ENCODE measurements around the gene CFAP43. TPM values are rescaled to one million over a fixed set of nuclear protein-coding genes. Genes with fewer than 3 reads are reported as not detected.

CFAP43 gene
- total and polyA plus RNA-seq, 2 experiments from 2014 or later: 0.57 to 0.83 TPM

DNA sequence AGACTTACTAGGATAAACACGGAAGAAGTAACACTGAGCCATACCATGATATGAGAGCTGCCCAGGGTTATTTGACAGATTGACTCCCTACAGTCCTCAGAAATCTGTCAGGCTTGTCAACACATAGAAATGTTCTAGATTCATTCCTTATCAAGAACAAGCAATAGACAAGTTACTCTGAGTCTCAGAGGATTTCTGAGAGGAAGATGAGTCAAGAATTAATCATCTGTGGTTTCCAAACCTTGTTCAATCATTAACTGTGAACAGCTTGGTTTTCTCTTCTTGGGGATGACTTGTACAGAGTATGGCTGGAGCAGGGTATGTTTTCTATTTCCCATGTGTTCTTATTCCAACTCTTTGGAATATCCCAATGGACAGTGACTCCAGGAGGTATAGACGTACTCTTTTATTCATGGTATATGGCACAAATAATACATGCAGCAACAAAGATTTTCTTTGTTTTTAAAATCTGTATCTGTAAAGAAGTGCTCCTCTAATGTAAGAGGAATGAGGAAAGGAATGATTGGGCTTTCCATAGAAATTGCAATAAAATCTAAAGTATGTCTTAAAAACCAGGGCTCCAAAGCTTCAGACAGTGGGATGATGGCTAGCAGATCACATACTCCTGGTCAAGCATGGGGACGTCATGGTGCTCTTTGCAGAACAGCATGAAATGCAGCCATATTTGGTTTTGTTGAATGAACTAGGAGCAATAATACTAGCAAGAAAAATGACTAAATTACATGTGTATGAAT, 122.1 kb downstream of the CFAP43 start:
- H3K4me3 ChIP-seq: no peak overlapping the region
- WGBS (ENCODE audit: low lambda C conversion rate, missing lambda C conversion rate): 61% methylated on average over 3 of the region's 3 CpGs
- H4K20me1 ChIP-seq (ENCODE audit: insufficient read depth, poor library complexity, severe bottlenecking): no peaks in the 10 kb centered on the region
- peak; percentile 26 for DNase-seq (ENCODE audit: low spot score)
- no peaks in the 10 kb centered on the region for H3K36me3 ChIP-seq (replicated peaks; ENCODE audit: insufficient read depth, low read depth)
- H2AFZ ChIP-seq: no peak overlapping the region
- H3K4me2 ChIP-seq: peak overlapping the region; percentile 14
- H3K27me3 ChIP-seq: no peaks in the 10 kb centered on the region
- H3K79me2 ChIP-seq: no peaks in the 10 kb centered on the region
- no peaks in the 10 kb centered on the region for H3K4me1 ChIP-seq (ENCODE audit: insufficient read depth)
- TF ChIP-seq EZH2phosphoT487 (IDR thresholded peaks at IDR 0.05; ENCODE audit: low read depth, severe bottlenecking, unreplicated experiment) (no peak), EZH2 (IDR thresholded peaks at IDR 0.05; ENCODE audit: borderline replicate concordance) (no peak)
- TF ChIP-seq, protein P1, sequence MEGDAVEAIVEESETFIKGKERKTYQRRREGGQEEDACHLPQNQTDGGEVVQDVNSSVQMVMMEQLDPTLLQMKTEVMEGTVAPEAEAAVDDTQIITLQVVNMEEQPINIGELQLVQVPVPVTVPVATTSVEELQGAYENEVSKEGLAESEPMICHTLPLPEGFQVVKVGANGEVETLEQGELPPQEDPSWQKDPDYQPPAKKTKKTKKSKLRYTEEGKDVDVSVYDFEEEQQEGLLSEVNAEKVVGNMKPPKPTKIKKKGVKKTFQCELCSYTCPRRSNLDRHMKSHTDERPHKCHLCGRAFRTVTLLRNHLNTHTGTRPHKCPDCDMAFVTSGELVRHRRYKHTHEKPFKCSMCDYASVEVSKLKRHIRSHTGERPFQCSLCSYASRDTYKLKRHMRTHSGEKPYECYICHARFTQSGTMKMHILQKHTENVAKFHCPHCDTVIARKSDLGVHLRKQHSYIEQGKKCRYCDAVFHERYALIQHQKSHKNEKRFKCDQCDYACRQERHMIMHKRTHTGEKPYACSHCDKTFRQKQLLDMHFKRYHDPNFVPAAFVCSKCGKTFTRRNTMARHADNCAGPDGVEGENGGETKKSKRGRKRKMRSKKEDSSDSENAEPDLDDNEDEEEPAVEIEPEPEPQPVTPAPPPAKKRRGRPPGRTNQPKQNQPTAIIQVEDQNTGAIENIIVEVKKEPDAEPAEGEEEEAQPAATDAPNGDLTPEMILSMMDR (IDR thresholded peaks at IDR 0.05; ENCODE audit: poor library complexity): no peak
- no peaks in the 10 kb centered on the region for H3K9me3 ChIP-seq (ENCODE audit: low read depth)
- no peaks in the 10 kb centered on the region for H3K9me2 ChIP-seq (replicated peaks; ENCODE audit: insufficient read depth)
- H3K27ac ChIP-seq: peak overlapping the region; percentile 7

DNA sequence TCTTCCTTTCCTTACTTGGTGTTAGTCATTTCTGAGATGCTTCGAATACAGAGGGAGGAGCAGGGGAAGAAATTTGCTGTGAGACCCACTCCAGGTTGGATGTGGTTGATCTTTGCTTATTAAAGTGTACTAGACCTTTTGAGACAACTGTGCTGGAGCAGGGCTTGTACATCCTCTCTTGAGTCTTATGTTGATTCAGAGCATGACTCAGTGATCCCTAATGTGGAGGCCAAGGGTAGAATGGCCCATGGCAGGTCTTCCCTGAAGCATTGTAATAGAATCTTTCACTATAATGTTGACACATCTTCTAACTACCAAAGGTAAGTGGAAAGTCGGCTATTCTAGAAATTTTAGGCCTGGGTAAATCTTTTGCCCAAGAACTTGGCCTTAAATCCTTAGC, 127.2 kb downstream of the CFAP43 start:
- H3K79me2 ChIP-seq: no peaks in the 10 kb centered on the region
- H3K27ac ChIP-seq: no peak overlapping the region
- no peak overlapping the region for H3K4me3 ChIP-seq
- DNase-seq (ENCODE audit: low spot score): no peak
- TF ChIP-seq, protein P1 (IDR thresholded peaks at IDR 0.05; ENCODE audit: poor library complexity): no peak
- TF ChIP-seq EZH2 (IDR thresholded peaks at IDR 0.05; ENCODE audit: borderline replicate concordance) (no peak), EZH2phosphoT487 (IDR thresholded peaks at IDR 0.05; ENCODE audit: low read depth, severe bottlenecking, unreplicated experiment) (no peak)
- H3K4me2 ChIP-seq: no peak overlapping the region
- no peaks in the 10 kb centered on the region for H3K9me2 ChIP-seq (replicated peaks; ENCODE audit: insufficient read depth)
- WGBS (ENCODE audit: low lambda C conversion rate, missing lambda C conversion rate): 62% methylated on average over 2 of the region's 2 CpGs
- H3K27me3 ChIP-seq: no peaks in the 10 kb centered on the region
- H3K36me3 ChIP-seq (replicated peaks; ENCODE audit: insufficient read depth, low read depth): no peaks in the 10 kb centered on the region
- no peaks in the 10 kb centered on the region for H3K9me3 ChIP-seq (ENCODE audit: low read depth)
- no peaks in the 10 kb centered on the region for H4K20me1 ChIP-seq (ENCODE audit: insufficient read depth, poor library complexity, severe bottlenecking)
- no peak overlapping the region for H2AFZ ChIP-seq
- no peaks in the 10 kb centered on the region for H3K4me1 ChIP-seq (ENCODE audit: insufficient read depth)

DNA sequence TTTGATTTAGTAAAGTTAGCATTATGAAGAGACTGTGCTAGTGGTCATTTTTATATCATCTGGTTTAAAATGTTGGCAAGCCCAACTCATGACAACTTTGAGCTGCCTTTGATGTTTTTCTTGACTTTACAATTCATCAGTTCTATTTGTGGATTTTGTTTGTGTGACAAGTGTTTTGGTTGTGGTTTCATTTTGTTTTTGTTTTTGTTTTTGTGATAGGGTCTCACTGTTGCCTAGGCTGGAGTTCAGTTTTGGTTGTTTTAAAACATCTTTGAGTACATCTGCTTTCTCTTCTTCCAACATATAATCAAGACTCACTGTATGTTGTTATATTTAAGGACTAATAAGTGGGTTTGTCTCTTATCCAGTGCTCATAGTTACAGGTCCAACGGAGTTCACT, 127.7 kb downstream of the CFAP43 start:
- no peak for TF ChIP-seq EZH2 (IDR thresholded peaks at IDR 0.05; ENCODE audit: borderline replicate concordance)
- no peak for TF ChIP-seq EZH2phosphoT487 (IDR thresholded peaks at IDR 0.05; ENCODE audit: low read depth, severe bottlenecking, unreplicated experiment)
- TF ChIP-seq, protein P1 (IDR thresholded peaks at IDR 0.05; ENCODE audit: poor library complexity): no peak
- no peak for DNase-seq (ENCODE audit: low spot score)

More for the DNA sequence above, 127.7 kb downstream of the CFAP43 start:
- H3K36me3 ChIP-seq (replicated peaks; ENCODE audit: insufficient read depth, low read depth): no peaks in the 10 kb centered on the region
- 0% methylated on average over 1 of the region's 1 CpG for WGBS (ENCODE audit: low lambda C conversion rate, missing lambda C conversion rate)
- H3K4me1 ChIP-seq (ENCODE audit: insufficient read depth): no peaks in the 10 kb centered on the region
- H3K4me3 ChIP-seq: no peak overlapping the region
- no peaks in the 10 kb centered on the region for H3K9me3 ChIP-seq (ENCODE audit: low read depth)
- no peak overlapping the region for H3K27ac ChIP-seq
- no peak overlapping the region for H3K4me2 ChIP-seq
- no peaks in the 10 kb centered on the region for H3K27me3 ChIP-seq
- H3K79me2 ChIP-seq: no peaks in the 10 kb centered on the region
- H4K20me1 ChIP-seq (ENCODE audit: insufficient read depth, poor library complexity, severe bottlenecking): no peaks in the 10 kb centered on the region
- no peak overlapping the region for H2AFZ ChIP-seq
- no peaks in the 10 kb centered on the region for H3K9me2 ChIP-seq (replicated peaks; ENCODE audit: insufficient read depth)

Data from hepatocyte (in vitro differentiated cells).